HG02571 (cell line): Measurements from ENCODE around the gene TRIM59.
A peak's percentile ranks its signal among the peaks of the same experiment; 100 is the strongest.
"Not testable (repeated sequence)": the region's sequence is repeated elsewhere in the genome, so short reads cannot be mapped to it uniquely, and the experiment has no call there.

ENCODE experiments used
- ATAC-seq: cut with Tn5 transposase; IDR thresholded peaks from one replicate; pipeline ENCODE4 v1.9.1; 2021; ENCODE audit warnings: mild to moderate bottlenecking, moderate library complexity; ENCODE audit not compliant: unreplicated experiment

Gene TRIM59

GRCh38 chr3:160458151-160458550, 8.6 kb upstream of the TRIM59 start:
- no peak for ATAC-seq

GRCh38 chr3:160455846-160456245, 6.3 kb upstream of the TRIM59 start:
- no peak for ATAC-seq

GRCh38 chr3:160454995-160455394, 5.4 kb upstream of the TRIM59 start:
- no peak for ATAC-seq

GRCh38 chr3:160452251-160452650, 2.7 kb upstream of the TRIM59 start:
- not testable (repeated sequence) for ATAC-seq

- ATAC-seq: no peak
These were observed 2.0 kb upstream of the TRIM59 start for GRCh38 chr3:160451602-160452001.

GRCh38 chr3:160450846-160451245, 1.3 kb upstream of the TRIM59 start:
- no peak for ATAC-seq

GRCh38 chr3:160448845-160449635, 546 bp downstream of the TRIM59 start:
- peak; percentile 48 for ATAC-seq

- no peak for ATAC-seq
These were observed 2.0 kb downstream of the TRIM59 start for GRCh38 chr3:160447544-160447943.

- no peak for ATAC-seq
These were observed 3.0 kb downstream of the TRIM59 start for GRCh38 chr3:160446522-160447056.

- ATAC-seq: no peak
These were observed 3.7 kb downstream of the TRIM59 start for GRCh38 chr3:160445854-160446253.

- ATAC-seq: no peak
These were observed 5.2 kb downstream of the TRIM59 start for GRCh38 chr3:160444411-160444810.

- no peak for ATAC-seq
These were observed 8.9 kb downstream of the TRIM59 start for GRCh38 chr3:160440687-160441086.

GRCh38 chr3:160437083-160437455, 12.5 kb downstream of the TRIM59 start:
- ATAC-seq: no peak

- ATAC-seq: no peak
These were observed 13.8 kb downstream of the TRIM59 start for GRCh38 chr3:160435747-160436146.

GRCh38 chr3:160435095-160435494, 14.5 kb downstream of the TRIM59 start:
- ATAC-seq: no peak

GRCh38 chr3:160434071-160434470, 15.5 kb downstream of the TRIM59 start:
- no peak for ATAC-seq

- no peak for ATAC-seq
These were observed 21.7 kb downstream of the TRIM59 start for GRCh38 chr3:160427832-160428424.

GRCh38 chr3:160417311-160417710, 32.3 kb downstream of the TRIM59 start:
- ATAC-seq: no peak

GRCh38 chr3:160413613-160414248, 35.9 kb downstream of the TRIM59 start:
- ATAC-seq: no peak

- ATAC-seq: no peak
These were observed 37.1 kb downstream of the TRIM59 start for GRCh38 chr3:160412477-160412876.

GRCh38 chr3:160409812-160410610, 39.6 kb downstream of the TRIM59 start:
- ATAC-seq: no peak
